Mucosa of gallbladder (tissue), 1 donor: ENCODE results near the gene PSEN1. TPM values are rescaled to one million over a fixed set of nuclear protein-coding genes. Genes with fewer than 3 reads are reported as not detected.

Experiments
- DNase-seq: peaks from one replicate; pipeline ENCODE4 v3.0.0-alpha.2; 2020; ENCODE audit warnings: low spot score
- total RNA-seq: library from RNA; stranded (reverse); gene quantifications from one replicate; pipeline ENCODE4 v1.2.1, GENCODE V29; 2021
- donor health status: DM: no; HTN: no; CAD: no.

The PSEN1 gene
- 91.9 TPM for total RNA-seq

DNA sequence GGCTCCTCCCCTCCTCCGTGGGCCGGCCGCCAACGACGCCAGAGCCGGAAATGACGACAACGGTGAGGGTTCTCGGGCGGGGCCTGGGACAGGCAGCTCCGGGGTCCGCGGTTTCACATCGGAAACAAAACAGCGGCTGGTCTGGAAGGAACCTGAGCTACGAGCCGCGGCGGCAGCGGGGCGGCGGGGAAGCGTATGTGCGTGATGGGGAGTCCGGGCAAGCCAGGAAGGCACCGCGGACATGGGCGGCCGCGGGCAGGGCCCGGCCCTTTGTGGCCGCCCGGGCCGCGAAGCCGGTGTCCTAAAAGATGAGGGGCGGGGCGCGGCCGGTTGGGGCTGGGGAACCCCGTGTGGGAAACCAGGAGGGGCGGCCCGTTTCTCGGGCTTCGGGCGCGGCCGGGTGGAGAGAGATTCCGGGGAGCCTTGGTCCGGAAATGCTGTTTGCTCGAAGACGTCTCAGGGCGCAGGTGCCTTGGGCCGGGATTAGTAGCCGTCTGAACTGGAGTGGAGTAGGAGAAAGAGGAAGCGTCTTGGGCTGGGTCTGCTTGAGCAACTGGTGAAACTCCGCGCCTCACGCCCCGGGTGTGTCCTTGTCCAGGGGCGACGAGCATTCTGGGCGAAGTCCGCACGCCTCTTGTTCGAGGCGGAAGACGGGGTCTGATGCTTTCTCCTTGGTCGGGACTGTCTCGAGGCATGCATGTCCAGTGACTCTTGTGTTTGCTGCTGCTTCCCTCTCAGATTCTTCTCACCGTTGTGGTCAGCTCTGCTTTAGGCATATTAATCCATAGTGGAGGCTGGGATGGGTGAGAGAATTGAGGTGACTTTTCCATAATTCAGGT is at the start of gene PSEN1:
TSS of gene PSEN1 (plus strand) at position 121 of the 839 bp plus-strand sequence. CDS start 11,513 bp downstream, outside the sequence.
- peak; percentile 97 for DNase-seq

DNA sequence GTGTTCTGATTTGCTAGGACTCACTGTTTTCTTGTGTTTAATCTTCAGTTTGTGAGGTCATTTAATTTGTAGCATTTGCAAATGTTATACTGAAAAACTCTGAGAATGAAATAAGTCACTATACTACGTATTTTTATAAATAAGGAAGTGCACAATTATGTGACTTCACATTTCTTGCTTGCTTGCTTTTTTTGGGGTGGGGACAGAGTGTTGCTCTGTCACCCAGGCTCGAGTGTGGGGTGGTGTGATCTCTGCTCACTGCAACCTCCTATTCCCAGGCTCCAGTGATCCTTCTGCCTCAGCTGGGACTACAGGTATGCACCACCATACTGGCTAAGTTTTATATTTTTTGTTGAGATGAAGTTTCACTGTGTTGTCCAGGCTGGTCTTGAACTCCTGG is 45.3 kb upstream of the PSEN1 start:
- DNase-seq: no peak

DNA sequence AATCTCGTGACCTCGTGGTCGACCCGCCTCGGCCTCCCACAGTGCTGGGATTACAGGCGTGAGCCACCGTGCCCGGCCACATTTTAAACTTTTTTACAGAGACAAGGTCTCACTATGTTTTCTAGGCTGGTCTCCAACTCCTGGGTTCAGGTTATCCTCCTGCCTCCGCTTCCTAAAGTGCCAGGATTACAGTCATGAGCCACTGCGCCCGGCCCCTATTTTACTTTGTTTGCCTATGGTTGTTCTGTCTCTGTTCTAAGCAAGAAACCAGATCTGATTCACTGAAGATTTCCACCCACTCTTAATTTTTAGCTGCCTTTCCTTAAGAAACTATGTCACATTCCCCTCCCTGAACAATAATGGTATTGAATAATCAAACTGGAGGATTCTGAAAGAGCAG is 38.9 kb upstream of the PSEN1 start:
- no peak for DNase-seq

DNA sequence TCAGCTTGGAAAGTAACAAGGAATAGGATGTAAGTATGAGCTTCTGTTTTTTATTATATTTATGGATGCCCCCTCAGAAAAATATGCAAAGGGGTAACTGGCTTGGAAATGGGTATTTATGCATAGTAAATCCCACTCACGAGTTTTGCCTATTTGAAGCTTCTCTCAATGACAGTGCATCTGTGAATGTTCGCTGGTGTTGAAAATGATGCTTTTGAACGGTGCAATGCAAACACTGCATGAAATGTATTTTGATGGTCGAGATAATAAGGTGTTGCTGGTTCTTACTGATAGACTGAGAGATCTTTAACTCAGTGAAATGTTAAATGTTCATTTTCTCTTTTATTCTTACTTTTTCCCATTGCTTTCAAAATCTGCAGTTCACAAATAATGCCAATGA is 36.0 kb upstream of the PSEN1 start:
- DNase-seq: no peak

DNA sequence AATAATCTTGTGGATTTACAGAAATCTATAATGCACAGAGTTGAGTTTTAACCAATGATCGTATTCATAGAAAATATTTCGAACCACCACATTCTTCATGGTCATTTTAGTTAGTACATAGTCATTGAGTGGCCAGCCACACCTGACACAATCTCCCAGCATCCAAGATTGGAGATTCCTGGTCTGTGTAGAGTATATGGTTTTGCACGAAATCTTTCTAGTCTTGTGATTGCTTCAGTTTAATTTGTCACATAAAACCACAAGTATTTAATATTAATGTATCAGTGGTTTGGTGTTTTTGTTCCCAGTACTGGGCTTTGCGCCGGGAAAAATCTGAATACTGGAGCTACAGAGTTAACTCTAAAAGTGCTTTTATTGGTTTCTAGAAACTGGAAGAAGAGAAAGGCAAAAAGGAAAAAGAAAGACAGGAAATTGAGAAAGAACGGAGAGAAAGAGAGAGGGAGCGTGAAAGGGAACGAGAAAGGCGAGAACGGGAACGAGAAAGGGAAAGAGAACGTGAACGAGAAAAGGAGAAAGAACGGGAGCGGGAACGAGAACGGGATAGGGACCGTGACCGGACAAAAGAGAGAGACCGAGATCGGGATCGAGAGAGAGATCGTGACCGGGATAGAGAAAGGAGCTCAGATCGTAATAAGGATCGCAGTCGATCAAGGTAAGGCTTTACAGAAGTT is 33.4 kb upstream of the PSEN1 start:
- no peak for DNase-seq

DNA sequence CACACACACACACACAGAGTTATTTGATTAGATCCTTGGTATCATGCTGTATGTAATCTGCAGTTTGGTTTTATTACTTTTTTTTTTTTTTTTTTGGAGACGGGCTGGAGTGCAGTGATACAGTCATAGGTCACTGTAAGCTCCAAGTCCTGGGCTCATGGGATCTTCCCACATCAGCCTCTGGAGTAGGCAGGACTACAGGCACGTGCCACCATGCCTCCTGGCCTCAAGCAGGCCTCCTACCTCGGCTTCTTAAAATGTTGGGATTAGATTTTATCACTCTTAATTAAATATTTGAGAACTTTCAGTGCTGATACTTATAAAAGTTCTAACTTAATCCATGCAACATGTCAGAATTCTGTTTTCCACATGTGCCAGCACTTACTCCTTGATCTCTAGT is 31.3 kb upstream of the PSEN1 start:
- no peak for DNase-seq

DNA sequence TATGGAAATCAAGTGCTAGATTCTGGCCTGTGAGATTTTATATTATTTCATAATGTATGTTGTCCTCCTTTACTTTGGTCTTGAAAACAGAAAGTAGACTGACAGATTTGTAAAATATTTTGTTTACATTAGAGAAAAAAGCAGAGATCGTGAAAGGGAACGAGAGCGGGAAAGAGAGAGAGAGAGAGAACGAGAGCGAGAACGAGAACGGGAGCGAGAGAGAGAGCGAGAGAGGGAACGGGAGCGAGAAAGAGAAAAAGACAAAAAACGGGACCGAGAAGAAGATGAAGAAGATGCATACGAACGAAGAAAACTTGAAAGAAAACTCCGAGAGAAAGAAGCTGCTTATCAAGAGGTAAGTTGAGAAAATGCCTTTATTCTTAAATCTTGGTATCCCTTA is 30.6 kb upstream of the PSEN1 start:
- no peak for DNase-seq

DNA sequence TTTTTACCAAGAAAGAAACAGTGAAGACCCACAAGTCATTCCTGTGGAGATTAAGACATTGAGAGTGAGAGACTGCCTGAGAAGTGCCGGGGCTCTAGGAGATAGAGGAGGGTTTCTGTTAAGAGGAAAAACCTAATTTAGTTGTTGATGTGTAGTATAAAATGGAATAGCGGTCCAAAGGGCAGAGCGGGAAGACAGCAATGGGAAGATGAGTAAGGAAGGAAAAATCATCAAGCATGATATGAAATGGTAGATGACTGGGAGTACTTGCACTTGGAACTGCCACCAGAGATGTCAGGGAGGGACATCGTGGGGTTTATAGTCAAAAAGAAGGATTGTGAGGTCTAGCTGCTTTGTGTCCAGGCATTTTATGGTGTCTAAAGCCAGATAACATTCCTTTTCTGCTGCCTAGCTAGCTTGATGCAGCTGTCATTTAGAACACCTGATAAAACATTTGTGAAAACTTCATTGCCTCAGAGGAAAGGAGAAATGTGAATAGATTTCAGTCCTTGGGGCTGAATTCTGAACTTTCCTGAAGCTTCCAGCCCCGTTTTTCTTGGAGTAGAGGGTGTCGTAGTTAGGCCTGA is 20.1 kb upstream of the PSEN1 start:
- no peak for DNase-seq

DNA sequence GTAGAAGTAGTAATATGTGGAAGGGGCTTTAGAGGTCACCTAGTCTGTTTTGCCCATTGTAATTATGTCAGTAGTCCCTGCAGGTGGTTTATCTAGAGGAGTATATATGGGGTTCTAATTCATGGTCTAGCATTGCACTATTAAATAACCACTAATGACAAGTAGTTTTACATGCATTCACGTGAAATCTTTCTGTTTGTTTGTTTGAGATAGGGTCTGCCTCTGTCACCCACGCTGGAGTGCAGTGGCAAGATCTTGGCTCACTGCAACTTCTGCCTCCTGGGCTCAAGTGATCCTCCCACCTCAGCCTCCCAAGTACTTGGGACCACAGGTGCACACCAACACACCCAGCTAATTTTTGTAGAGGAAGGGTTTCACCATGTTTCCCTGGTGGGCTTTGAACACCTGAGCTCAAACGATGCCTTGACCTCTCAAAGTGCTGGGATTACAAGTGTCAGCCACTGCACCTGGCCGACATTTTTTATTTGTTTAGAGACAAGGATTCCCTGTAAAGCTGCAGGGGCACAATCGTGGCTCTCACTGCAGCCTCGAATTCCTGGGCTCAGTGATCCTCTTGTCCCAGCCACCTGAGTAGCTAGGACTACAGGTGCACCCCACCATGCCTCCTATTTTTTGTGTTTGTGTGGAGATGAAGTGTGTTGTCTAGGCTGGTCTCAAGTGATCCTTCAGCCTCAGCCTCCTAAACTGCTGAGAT is 12.0 kb upstream of the PSEN1 start:
- DNase-seq: no peak

DNA sequence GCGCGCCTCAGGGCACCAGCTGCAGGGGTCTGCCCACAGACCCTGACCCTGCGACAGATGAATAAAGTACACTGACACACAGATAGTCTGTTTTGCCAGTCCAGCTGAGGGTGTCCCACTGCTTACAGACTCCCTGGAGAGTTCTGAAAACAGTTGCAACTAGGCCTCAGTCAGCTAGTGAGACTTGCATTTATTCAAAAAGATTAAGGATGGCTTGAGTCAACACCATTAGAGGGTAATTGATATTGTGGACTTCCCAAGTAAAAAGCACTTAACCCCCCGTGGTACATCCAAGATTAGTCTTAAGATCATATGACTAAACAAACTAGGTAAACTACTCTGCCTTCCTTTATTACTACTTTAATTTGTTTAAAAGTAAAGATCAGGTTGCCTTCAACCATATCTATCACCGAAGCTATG is 11.1 kb upstream of the PSEN1 start:
- DNase-seq: no peak

DNA sequence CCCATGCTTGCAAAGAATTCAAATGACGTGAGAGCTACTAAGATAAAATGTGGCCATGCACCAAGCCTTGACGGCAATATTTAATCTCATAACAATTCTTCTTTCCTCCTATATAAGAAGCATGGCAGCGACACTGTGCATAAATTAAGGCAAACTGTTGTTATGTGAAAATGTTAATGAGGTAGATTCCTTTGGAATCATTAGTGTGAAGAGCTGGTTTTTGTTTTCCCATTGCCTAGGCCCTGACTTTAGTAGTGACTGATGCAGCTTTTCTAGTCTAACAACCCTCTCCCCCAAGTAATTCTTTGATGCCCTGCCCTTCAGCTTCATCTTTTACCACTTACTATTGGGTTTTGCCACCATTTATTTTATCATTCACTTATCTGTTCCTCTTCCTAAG is 10.6 kb upstream of the PSEN1 start:
- DNase-seq: no peak

DNA sequence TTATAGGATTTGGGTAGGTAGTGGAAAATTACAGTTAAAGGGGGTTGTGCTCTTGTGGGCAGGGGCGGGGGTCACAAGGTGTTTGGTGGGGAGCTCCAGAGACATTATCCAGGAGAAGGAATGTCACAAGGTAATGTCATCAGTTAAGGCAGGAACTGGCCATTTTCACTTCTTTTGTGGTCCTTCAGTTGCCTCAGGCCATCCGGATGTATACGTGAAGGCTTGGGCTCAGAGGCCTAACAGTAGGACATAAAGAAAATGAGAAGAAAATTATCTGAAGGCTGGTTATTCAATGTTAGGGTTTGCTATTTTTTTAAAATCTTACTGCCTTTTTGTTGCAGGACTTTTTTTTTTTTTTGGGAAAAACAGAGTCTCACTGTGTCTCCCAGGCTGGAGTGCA is 2.5 kb upstream of the PSEN1 start:
- no peak for DNase-seq

DNA sequence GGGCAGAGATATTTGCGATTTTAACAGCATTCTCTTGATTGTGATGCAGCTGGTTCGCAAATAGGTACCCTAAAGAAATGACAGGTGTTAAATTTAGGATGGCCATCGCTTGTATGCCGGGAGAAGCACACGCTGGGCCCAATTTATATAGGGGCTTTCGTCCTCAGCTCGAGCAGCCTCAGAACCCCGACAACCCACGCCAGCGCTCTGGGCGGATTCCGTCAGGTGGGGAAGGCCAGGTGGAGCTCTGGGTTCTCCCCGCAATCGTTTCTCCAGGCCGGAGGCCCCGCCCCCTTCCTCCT is 271 bp upstream of the PSEN1 start:
- DNase-seq: no peak

DNA sequence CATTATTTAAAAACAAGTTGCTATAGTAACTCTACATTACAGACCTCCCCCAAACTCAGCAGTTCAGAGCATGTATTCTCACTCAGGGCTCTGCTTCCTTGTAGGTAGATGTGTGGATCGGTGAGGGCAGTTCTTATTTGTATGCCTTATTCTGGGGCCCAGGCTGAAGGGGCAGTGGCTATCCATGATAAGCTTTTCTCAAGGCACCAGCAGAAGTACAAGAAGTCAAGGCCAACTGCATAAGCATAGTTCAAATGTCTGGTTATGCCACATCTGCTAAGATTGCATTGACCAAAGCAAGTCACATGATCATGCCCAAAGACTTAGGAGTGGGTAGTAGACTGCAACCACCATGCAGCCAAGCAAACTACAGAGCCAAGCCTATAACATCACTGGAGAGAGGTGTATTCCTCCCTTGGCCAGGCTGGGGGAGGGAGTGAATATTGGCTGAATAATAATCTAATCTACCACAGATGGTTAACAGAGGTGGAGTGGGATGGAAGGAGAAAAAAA is 4.6 kb downstream of the PSEN1 start:
- DNase-seq: no peak

DNA sequence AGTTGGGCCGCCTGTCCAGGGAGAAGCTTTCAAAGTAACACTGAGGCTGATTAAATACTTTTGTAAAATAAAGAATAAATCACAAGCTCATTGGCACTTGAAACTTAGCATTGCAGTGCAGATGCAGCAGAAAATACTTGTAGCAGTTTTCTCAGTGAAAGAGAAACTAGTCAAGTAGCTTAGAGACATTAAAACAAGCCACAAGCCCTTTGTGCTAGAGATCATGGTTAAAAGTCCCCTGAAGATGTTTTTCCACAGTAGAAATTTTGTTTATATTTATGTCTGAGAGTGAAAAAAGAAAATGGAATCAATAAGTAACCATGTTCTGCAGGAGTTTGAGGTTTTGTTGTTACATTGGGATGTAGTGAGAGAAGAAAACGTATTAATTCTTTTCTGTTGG is 5.9 kb downstream of the PSEN1 start:
- DNase-seq: no peak

DNA sequence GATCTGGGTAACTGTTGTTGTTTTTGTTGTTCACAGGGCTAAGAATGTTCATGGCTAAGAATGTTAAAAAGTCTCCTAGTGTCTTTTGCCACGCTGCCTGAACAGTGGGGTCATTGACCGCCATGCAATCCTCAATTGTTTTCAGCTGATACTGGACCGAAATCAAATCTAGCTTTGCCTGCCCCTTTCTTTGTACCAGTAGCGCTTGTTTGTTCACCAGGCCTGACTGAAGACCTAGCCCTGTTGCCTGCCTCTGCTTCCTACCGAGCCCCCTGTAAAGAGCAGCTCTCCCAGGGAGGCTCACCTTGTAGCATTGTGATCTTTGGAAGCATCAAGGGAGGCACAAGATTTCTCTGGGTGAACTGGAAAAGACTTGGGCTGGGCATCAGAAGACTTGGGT is 6.7 kb downstream of the PSEN1 start:
- DNase-seq: no peak

DNA sequence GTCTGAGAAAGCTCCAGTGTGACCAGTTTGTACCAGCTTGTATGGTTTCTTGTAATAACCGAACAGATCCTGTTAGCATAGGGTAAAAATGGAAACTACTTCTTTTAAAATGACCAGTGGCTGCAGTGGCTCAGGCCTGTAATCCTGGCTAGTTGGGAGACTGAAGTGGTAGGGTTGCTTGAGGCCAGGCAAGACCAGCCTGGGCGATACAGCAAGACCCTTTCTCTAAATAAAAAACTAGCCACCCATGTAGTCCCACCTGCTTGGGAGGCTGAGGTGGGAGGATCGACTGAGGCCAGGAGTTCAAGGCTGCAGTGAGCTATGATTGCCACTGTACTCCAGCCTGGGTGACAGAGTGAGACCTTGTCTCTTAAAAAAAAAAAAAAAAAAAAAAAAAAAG is 7.3 kb downstream of the PSEN1 start:
- no peak for DNase-seq

DNA sequence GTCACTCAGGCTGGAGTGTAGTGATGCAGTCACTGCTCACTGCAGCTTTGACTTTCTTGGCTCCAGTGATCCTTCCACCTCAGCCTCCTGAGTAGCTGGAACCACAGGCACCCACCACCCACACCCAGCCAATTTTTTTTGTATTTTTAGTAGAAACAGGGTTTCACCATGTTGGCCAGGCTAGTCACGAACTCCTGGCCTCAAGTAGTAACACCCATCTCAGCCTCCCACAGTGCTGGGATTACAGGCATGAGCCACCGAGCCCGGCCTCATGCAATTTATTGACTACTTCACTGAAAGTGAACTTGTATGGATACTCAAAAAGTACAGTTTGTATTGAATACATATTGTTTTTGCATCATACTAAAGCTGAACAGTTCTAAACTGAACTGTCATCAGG is 9.1 kb downstream of the PSEN1 start:
- DNase-seq: no peak

DNA sequence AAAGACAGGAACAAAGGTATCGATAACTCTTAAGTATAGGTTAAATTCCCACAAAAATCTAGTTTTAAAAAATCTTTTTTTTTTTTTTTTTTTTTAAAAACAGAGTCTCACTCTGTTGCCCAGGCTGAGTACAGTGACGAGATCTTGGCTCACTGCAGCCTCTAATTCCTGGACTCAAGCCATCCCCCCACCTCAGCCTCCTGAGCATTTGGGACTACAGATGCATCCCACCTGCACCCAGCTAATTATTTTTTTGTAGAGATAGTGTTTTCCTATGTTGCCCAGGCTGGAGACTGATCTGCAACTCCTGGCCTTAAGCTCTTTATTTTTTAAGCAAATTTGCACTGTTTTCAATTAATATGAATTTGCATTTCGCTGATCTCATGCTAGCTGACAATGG is 9.8 kb downstream of the PSEN1 start:
- no peak for DNase-seq

DNA sequence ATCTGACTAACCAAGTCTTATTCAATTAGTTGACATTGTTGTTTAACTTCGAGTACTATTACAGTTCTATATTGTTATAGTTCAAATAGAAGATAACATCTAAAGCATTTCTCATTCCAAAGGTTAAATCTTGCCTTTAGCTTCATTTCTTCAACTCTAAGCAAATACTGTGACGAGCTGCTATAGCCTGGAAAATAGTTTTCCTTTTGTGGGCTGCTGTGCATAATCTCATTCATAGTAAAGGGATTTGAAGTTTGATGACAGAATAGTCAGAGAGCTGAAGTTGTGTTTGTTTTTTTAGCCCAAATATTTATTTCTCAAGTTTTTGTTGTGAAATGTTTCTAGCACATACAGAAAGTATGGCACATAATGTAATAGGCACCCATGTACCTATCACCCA is 13.4 kb downstream of the PSEN1 start:
- DNase-seq: no peak

DNA sequence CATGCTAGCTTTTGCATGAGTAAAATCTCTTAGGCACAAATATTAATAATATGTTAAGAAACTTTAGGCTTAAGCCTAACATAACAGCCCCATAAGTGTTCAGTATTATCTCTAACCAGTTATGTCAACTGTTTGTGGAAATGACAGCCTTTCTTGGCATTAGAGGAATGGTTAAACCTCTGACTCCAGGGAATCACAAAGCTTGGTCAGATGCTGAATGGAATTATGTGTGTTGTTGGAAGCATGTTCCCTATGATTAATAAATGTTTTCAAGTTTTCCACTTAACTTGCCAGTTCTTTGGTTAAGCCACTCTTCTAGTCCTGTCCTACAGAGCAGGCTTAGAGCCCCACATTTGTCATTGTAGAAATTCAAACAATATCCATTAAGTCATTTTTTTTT is 17.0 kb downstream of the PSEN1 start:
- no peak for DNase-seq

DNA sequence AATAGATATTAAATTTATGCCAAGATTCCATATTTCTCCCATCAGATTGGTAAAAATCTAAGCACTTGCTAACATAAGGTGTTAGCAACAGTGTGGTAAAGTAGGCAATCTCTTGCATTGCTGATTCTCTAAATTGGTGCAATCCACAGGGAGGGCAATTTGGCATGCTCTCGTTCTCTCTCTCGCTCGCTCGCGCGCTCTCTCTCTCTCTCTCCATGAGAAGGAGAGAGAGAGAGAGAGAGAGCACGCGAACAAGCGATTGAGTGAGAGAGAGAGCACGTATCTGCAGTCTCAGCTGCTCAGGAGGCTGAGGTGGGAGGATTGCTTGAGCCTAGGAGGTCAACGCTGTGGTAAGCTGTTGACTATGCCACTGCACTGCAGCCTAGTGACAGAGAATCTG is 25.9 kb downstream of the PSEN1 start:
- DNase-seq: no peak
